Hematopoietic multipotent progenitor cell treated with erythropoietin and hydrocortisone succinate and interleukin-3 and kit ligand, for 8 days (in vitro differentiated cells): Measurements from ENCODE around the gene FOXI3.
"Not testable (repeated sequence)": the region's sequence is repeated elsewhere in the genome, so short reads cannot be mapped to it uniquely, and the experiment has no call there.

Experiments used
- DNase-seq: peaks from one replicate; pipeline ENCODE4 v3.0.0-alpha.2; 2015

The FOXI3 gene

DNA sequence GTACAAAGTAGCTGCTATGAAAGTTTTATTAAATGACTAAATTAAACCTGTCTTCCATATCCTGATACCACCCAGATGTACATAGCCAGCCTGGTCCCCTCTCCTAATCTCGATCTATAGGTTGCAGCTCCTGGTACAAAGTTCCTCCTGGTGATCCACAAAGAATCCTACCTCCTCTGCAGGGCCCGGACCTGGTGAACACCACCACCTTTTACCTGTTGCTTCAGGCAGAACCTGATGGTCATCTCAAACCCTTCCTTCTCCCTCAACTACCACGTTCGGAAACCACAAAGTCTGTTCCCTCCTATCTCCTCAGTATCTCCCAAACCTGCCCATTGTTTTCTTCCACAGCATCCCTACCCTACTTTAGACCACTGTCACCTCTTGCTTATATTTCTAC, 15.5 kb downstream of the FOXI3 start:
- no peak for DNase-seq

DNA sequence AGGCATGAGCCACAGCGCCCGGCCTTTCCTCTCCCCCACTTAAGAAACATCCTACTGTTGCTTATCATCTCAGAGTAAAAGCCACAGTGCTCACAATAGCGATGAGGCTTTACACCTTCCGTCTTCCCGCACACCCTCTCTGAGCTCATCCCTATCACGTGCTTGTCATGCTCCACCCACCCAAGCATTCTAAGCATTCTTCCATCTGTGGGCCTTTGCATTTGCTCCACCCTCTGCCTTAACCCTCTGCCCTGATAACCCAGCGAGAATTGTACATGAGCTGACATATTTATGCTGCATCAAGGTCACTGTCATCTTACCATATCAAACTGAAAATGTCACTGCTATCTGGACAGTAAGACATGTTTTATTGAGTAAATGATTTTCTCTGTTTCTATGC, 22.6 kb downstream of the FOXI3 start:
- no peak for DNase-seq

DNA sequence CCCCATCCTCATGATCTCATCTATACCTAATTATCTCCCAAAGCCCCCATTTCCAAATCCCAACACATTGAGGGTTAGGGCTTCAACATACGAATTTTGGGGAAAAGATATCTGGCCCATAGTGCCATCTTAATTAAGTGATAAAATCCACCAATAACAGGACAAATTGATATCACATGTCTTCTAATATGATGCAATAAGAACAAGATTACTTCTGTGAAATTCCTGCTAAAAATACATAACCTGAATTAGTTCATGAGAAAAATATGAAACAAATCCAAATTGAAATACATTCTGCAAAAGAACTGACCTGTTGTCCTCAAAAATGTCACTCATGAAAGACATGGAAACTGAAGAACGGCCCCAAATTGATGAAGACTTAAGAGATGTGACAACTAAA, 28.8 kb downstream of the FOXI3 start:
- DNase-seq = no peak

DNA sequence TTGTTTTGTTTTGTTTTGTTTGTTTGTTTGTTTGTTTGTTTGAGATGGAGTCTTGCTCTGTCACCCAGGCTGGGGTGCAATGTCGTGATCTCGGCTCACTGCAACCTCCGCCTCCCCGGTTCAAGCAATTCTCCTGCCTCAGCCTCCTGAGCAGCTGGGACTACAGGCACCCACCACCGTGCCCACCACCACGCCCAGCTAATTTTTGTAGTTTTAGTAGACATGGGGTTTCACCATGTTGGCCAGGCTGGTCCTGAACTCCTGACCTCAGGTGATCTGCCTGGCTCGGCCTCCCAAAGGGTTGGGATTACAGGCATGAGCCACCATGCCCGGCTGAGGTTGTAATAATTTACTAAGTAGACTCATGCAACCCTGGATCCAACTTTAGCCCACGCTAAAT, 33.4 kb downstream of the FOXI3 start:
- not testable (repeated sequence) for DNase-seq

DNA sequence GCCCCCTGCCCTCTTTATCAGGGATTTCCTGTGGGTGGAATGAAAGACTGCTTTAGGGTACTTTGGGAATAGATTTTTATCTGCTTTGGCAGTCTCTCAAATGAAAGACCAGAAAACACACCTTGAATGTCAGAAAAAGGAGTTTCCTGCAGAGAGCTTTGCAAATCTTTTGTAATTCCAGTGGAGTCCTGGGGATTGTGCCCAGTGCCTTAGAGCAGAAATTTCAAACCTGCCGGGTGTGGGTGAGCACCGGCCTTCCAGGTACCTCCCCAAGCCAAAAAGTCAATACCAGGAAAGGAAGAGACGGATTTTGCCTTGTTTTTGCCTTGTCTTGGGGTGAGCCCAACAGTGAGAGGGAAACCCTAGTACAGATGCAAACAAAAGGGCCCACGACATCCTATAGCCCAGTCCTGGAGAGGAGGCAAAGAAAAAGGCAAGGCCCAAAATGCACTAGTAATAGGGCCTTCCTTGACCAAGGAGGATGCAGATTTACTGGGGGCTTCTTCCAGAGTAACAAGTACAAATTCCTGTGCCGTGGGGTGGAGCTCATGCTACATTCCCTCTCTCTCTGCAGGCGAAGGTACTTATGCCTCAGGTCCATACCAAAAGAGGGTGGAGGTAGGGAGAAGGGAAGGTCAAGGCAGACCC, 36.4 kb downstream of the FOXI3 start:
- no peak for DNase-seq

DNA sequence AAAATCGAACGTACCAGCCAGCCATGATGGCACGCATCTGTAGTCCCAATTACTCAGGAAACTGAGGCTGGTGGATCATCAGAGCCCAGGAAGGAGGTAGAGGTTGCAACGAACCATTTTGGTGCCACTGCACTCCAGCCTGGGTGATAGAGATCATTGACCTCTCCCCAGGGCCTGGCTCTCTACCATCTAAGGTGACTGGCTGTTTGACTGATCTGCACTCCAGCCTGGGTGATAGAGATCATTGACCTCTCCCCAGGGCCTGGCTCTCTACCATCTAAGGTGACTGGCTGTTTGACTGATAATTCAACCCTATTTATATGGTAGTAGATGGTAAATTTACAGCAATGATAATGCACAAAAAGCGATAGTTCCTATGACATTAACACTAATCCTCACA, 43.6 kb downstream of the FOXI3 start:
- not testable (repeated sequence) for DNase-seq

DNA sequence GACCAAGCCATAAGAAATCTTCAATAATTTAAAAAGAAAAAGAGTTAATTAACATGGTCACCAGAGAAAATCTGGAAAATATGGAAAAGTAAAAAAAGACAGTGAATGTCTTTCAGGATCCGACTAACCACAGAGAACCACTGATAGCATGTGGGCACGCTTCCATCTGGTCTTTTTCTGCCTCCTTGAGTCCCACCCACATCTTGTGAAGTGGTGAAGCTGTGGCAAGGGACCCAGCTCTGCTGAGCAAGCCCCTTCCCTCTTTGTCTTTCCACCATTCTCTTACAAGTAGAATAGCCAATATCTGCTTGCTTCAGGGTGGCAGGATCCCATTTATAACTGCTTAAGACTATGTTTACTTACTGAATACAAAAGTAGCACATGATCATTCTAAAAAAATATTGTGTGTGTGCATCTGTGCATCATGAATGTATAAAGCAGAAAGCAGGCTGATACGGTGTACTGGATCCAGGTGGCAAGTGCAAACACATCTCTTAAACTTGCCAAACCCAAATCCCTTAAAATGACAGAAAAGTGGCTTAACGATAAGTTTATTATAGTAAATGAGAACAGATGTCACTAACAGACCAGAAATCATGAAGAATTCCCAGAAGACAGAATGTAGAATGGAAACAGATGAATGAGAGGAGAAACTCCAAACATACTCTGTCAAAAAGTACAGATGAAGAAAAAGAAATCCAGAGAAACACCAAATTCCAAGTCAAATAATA, 52.3 kb downstream of the FOXI3 start:
- DNase-seq = no peak

DNA sequence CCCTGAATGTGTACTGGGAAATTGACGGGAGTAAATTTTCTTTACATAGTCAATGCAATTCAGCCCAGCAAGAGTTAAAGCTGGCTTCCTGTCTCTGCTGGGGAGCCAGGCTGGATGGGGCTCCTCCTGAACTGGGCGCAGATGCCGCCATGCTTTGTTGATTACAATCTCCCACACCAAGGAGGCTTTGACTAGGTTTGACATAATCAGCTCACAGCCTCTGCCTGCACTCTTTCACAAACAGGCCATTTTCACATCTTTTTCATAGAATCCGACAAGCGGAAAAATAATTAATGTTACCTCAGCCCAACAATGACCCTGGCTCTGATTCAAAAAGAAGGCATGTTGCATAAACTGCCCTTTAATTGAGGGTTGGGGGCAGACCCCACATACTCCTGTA, 54.3 kb downstream of the FOXI3 start:
- no peak for DNase-seq
